ENCODE measurements around the gene USH1G. TPM values are rescaled to one million over a fixed set of nuclear protein-coding genes. Genes with fewer than 3 reads are reported as not detected.
A peak's percentile ranks its signal among the peaks of the same experiment; 100 is the strongest.

The USH1G gene
- total RNA-seq, 1 experiment from 2014 or later, result 2.7 TPM

DNA sequence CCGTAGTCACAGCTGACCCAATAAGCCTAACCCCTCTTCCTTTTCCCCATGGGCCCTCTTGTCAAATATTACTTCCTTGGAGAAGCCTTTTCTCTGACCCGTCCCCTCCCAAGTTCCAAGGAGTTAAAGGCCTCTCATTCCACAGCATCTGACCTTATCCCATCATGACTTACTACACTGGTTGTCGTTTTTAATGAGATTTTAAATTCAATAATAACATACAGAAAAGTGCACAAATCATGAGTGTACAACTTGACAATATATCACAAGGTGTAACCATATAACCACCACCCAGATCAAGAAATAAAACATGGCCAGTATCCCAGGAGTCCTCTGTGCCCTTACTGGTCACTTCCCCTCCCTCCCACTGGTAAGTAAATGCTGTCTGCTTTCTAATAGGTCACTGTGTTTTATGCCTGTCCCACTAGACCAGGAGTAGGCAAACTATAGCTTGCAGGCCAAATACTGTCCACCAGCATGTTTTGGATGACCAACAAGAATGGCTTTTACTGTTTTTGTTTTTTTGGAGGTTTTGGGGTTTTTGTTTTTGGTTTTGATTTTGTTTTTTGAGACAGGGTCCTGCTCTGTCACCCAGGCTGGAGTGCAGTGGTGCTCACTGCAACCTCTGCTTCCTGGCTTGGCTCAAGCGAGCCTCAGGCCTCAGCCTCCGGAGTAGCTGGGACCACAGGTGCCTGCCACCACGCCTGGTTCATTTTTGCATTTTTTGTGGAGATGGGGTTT lies 49.0 kb downstream of the USH1G start:
- no peak overlapping the region for H2BK120ac ChIP-seq (ENCODE audit: low read depth, low read length, poor library complexity, severe bottlenecking)
- no peaks in the 10 kb centered on the region for H3K79me2 ChIP-seq (ENCODE audit: insufficient read depth, low read length)
- TF ChIP-seq, protein P1, sequence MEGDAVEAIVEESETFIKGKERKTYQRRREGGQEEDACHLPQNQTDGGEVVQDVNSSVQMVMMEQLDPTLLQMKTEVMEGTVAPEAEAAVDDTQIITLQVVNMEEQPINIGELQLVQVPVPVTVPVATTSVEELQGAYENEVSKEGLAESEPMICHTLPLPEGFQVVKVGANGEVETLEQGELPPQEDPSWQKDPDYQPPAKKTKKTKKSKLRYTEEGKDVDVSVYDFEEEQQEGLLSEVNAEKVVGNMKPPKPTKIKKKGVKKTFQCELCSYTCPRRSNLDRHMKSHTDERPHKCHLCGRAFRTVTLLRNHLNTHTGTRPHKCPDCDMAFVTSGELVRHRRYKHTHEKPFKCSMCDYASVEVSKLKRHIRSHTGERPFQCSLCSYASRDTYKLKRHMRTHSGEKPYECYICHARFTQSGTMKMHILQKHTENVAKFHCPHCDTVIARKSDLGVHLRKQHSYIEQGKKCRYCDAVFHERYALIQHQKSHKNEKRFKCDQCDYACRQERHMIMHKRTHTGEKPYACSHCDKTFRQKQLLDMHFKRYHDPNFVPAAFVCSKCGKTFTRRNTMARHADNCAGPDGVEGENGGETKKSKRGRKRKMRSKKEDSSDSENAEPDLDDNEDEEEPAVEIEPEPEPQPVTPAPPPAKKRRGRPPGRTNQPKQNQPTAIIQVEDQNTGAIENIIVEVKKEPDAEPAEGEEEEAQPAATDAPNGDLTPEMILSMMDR (conservative IDR thresholded peaks at IDR 0.05), result no peak
- H3K56ac ChIP-seq (ENCODE audit: insufficient read length, low read depth, low read length), result no peak overlapping the region
- H3K4ac ChIP-seq (ENCODE audit: low read depth, low read length), result no peak overlapping the region; the same call in 1 of the 2 replicates
- H4K91ac ChIP-seq (ENCODE audit: insufficient read length, low read depth, low read length), result no peak overlapping the region
- H2BK15ac ChIP-seq (ENCODE audit: low read depth, low read length), result no peak overlapping the region
- no peak overlapping the region for H4K5ac ChIP-seq (ENCODE audit: insufficient read length, low read depth, low read length)
- H2BK5ac ChIP-seq (ENCODE audit: insufficient read length, low read length), result no peak overlapping the region
- Mint-ChIP-seq H3K9me3 (no peaks in the 10 kb centered on the region), H3K4me1 (peaks cover 26 to 40% of the 10 kb centered on the region in 2 experiments), H3K36me3 (ENCODE audit: insufficient read depth in 1 of 3, low read depth in 3 of 3) (peaks cover 0 to 17% (median 13%) of the 10 kb centered on the region in 3 experiments; a peak in 4 of 7 replicates), H3K4me3 (peak overlapping the region; percentile 85 to 87), H3K27ac (peak overlapping the region; percentile 95 to 99 (median 98); a peak in 5 of 7 replicates), H3K27me3 (ENCODE audit: low read depth) (peaks cover 7% of the 10 kb centered on the region; the same call in 1 of the 2 replicates)
- DNase-seq, result no peak
- no peak overlapping the region for H3K18ac ChIP-seq (ENCODE audit: insufficient read length, low read depth, low read length)
- H3T11ph ChIP-seq (ENCODE audit: low read length), result no peak overlapping the region
- no peaks in the 10 kb centered on the region for H3K27me3 ChIP-seq (ENCODE audit: insufficient read depth, low read length)
- no peaks in the 10 kb centered on the region for H3K9me3 ChIP-seq (ENCODE audit: control insufficient read depth, low read depth, low read length)
- H2BK20ac ChIP-seq (ENCODE audit: low read depth, low read length, poor library complexity, severe bottlenecking), result no peak overlapping the region
- peak overlapping the region; percentile 98 for H3K9ac ChIP-seq (ENCODE audit: extremely low read depth, insufficient read length, low read length)
- WGBS (ENCODE audit: extremely low coverage, insufficient read length, low lambda C conversion rate), result no CpG with 5 or more reads among the region's 6 CpGs
- no peak overlapping the region for H2AFZ ChIP-seq (ENCODE audit: low read length)
- H3K23ac ChIP-seq (ENCODE audit: insufficient read length, low read depth, low read length), result no peak overlapping the region
- H4K8ac ChIP-seq (replicated peaks; ENCODE audit: insufficient read length, low read depth, low read length), result no peak overlapping the region
- 0 out of 2 replicates have a peak, but pooled peaks cover 2% of the 10 kb centered on the region for H3K4me1 ChIP-seq (ENCODE audit: insufficient read depth, low read length)
- no peak overlapping the region for H2AK5ac ChIP-seq (ENCODE audit: insufficient read length, low read length)
- H4K20me1 ChIP-seq (ENCODE audit: control insufficient read depth, insufficient read depth, insufficient read length), result no peaks in the 10 kb centered on the region
- H3K4me2 ChIP-seq (ENCODE audit: insufficient read depth, insufficient read length, low read length), result peak overlapping the region; percentile 64
- H2BK12ac ChIP-seq (ENCODE audit: insufficient read length, low read depth, low read length), result no peak overlapping the region
- H3K14ac ChIP-seq (ENCODE audit: insufficient read depth, low read length), result no peak overlapping the region
- H3K79me1 ChIP-seq (ENCODE audit: insufficient read depth, low read depth, low read length, poor library complexity, severe bottlenecking), result no peaks in the 10 kb centered on the region
- peaks cover 12% of the 10 kb centered on the region for H3K23me2 ChIP-seq (ENCODE audit: insufficient read length, low read depth, low read length, poor library complexity, severe bottlenecking)
- H3K27ac ChIP-seq (ENCODE audit: insufficient read length, low read depth, low read length), result no peak overlapping the region

All from H9 (cell line).